ENCODE measurements around the gene NOB1.

The NOB1 gene

DNA sequence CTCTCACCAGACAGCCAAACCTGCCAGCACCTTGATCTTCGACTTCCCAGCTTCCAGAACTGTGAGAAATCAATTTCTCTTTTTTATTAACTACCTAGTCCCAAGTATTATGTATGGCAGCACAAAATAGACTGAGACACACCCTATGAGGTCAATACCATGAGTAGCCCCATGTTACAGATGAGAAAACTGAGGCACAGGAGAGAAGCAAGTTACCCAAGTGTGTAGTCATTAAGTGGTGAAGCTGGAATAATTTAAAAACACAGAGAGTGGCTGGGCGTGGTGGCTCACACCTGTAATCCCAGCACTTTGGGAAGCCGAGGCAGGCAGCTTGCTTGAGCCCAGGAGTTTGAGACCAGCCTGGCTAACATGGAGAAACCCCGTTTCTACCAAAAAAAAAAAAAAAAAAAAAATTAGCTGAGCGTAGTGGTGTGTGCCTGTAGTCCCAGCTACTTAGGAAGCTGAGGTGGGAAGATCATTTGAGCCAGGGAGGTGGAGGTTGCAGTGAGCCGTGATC is 33.2 kb downstream of the NOB1 start:
- no peak for DNase-seq (ENCODE audit: low read depth in 2 of 2)

DNA sequence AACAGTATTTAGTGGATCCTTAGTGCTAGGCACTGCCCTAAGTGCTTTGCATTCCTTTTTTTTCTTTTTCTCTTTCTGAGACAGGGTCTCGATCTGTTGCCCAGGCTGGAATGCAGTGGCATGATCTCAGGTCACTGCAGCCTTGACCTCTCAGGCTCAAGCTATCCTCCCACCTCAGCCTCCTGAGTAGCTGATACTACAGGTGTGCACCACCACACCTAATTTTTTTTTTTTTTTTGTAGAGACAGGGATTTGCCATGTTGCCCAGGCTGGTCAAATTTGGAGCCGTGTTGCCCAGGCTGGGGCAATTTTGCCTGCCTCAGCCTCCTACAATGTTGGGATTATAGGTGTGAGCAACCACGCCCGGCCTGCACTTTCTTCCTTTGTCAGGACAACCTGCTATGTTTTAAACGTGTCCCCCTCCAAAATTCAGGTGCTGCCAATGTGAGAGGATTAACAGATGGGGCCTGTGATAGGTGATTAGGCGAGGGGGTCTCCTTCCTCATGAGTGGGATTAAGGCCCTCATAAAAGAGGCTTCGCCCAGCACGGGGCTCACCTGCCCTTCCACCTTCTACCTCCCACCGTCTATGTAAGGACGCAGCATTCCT is 33.8 kb downstream of the NOB1 start:
- no peak for DNase-seq (ENCODE audit: low read depth in 2 of 2)

DNA sequence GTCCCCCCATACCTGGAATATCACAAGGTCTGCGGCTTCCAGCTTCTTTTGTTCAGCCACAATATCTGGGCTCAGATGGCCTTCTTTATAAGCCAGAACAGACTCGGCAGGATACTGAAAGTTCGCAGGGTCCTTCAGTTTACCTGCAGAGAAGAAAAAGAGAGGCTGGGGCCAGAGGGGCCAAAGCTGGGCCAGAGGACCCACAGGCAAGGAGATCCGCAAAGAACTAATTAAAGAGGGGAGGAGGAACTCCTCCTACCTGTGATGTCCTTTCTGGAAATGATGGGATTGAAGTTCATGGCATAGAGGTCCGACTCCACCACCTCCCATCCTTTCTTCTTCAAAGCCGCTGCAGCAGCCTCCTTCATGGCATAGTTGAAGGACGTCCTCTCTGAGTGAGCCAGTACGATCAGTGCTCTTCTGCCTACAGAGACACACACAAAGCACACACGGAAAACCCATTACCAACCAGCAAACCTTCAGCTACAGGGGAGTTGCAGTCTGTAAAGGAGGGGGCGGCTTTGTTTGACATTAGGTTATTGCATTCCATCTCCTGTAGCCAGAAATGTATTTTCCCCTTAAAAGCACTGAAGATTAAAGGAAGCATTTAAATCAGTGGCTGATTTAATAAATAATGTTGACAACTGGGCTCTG is 36.5 kb downstream of the NOB1 start:
- no peak for DNase-seq (ENCODE audit: low read depth in 2 of 2)

DNA sequence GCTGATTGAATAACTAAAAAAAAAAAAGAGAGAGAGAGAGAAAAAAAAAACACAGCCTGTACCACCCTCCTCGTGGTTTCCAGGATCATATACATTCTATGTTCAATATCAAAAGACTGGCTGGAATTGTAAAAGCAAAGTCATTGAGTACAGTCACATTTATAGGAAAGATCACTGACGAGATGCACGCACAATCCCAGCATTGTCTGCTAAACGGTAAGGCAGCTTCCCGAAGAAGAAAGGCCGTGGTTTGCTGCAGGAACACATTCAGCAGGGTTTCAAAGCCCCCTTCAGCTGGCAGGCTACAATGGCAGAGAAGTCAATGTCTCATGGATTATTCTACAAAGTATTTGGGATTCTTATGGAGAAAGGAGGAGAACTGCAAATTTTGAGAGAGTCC is 37.7 kb downstream of the NOB1 start:
- no peak for DNase-seq (ENCODE audit: low read depth in 2 of 2)

DNA sequence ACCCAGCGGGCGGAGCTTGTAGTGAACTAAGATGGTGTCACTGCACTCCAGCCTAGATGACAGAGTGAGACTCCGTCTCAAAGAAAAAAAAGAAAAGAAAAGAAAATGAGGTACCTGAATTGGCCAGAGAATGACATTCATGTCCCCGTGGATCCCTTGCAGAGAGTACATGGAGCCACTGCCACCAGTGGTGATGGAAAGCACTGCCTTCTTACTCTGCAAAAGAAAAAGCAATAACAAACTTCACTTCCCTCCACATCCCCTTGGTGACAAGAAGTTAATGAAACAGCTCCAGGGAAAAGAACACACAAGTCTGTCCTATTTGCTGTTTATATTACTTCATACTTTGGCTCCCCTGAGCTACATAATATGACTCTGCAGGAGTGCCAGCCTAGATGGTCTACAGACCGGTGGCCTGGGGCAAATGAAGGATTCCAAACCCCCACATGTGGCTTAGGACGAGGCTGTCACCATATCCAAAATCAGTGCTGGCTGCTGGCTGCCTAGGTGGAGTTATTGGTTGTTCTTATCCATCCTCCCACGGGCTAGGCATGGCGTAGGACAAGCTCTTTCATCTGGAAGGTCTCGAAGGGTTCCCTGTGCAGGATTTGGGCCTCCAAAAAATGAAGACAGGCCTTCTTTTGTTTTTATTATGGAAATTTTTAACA is 41.7 kb downstream of the NOB1 start:
- DNase-seq (ENCODE audit: low read depth in 2 of 2): no peak

DNA sequence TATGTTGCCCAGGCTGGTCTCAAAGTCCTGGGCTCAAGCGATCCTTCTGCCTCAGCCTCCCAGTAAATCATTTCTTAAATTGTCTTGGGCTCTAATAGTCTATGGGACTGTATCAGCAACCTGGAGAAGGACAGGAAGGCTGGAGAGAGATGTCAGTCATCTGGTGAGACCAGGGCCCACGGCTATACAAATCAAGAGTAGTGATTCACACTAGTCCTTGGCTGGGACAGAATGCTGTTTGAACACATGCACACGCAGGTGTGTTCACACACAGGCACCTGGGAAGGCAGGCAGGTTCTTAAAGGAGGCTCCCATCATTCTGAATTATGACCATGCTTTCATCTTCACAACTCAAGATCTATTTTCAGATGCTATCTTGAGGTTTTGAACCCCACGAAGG is 42.4 kb downstream of the NOB1 start:
- no peak for DNase-seq (ENCODE audit: low read depth in 2 of 2)

DNA sequence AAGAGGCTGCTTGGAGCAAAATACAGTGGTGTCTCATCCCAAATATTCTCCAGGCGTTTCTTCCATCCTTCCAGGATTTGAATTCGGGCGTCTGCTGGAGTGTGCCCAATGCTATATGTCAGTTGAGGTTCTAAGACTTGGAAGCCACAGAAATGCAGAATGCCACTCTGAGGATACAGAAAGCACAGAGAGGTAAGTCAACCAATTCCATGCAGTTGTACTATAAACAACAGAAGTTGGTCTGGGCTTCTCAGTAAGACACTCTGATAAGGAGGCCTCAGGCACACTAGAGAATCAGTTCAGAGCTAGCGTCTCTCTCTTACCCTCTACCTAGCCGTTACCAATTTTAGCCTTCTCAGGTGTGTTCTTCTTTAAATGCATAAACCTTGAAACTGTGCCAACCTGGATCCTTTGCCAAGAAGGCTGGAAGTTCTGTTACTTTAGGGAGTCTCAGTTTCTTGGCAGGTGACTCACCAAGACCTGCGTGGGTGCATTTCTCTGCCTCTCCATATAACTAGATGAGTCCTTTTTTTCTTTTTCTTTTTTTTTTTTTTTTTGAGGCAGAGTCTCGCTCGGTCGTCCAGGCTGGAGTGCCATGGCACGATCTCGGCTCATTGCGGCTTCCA is 43.5 kb downstream of the NOB1 start:
- no peak for DNase-seq (ENCODE audit: low read depth in 2 of 2)

DNA sequence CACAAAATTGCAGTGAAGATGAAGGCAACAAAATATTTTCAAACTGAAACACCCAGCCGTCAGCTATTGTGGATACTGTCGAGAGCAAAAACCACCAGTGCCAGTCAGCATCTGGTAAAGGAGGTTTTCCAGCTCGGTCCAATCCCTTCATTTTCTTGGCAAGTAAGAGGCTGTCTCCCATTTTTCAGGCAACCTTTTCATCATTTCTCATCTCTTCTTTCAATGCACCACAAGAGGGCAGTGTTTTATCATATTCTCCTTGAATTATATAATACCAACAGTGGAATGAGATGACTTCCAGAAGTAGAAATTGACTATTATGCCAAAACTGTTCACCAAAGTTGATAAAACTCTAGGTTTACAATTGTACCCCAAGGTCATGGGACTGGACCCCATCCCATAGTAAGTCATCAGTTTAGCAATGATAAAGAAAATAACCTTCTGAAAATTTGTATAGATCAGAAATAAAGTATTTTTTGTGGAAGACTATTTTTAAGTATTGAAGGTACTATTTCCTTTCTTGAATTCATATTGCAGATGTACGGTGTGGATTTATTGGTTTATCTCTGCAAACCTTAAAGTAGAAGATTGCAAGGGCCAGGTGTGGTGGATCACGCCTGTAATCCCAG is 45.2 kb downstream of the NOB1 start:
- no peak for DNase-seq (ENCODE audit: low read depth in 2 of 2)

DNA sequence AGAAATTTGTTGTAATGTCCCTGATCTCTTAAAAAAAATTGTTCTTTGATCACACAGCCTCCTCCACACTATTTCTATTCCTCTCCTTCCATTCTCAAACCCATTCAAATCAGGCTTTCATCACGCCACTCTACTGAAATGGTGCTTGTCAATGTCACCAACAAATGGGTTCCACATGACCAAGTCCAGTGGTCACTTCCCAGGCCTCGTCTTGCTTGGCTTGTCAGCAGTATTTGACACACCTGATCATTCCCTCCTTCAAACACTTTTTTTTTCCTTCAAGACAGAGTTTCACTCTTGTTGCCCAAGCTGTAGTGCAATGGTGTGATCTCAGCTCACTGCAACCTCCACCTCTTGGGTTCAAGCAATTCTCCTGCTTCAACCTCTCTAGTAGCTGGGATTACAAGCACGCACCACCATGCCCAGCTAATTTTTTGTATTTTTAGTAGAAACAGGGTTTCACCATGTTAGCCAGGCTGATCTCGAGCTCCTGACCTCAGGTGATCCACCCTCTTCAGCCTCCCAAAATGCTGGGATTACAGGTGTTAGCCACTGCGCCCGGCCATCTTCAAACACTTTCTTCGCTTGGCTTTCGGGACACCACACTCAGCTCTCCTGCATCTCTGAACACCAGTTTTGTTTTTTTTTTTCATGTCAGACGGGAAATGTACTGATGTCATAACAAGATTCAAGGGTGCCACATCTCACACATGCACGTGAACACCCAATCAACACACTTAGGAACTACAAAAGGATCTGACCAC is 46.6 kb downstream of the NOB1 start:
- DNase-seq (ENCODE audit: low read depth in 2 of 2): no peak

DNA sequence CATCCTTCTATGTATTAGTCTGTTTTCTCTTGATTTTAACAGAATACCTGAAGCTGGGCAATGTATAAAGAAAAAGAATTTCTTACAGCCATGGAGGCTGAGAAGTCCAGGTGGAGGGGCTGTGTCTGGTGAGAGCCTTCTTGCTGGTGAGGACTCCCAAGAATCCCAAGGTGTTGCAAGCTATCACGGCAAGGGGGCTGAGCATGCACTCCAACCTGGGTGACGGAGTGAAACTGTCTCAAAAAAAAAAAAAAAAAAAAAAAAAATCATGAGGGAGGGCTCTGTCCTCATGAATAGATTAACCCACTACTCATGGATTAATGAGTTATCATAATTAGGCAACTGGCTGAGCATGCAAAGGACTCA is 47.8 kb downstream of the NOB1 start:
- no peak for DNase-seq (ENCODE audit: low read depth in 2 of 2)

DNA sequence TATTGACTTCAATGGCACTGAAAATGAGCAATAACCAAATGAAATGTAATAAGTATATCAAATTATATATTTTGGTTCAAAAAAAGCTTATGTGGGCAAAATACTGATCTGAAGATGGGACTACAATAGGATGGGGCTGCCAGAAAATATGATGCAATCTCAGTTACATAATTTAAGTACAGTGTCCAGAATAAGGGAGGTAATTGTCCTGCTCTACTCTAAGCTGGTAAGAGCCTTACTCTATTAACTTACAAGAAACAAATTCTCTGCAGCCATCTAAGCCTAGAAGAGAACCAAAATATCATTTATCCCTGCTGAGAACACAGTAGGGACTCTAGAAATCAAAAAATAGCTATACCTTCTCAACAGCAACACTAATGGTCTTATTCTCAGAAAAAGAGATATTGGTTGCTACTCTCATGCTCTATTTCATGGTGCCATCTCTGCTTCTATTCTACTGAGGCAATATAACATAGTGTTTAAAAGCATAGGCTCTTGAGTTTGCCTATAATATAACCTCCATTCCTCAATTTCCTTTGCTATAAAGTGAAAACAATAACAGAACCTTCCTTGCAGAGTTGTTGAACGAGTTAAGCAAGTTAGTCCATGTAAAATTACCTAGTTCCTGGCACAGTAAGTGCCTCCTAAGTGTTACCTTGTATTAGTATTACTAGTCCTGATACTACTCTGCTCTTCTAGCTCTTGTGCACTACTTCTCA is 48.3 kb downstream of the NOB1 start:
- no peak for DNase-seq (ENCODE audit: low read depth in 2 of 2)

DNA sequence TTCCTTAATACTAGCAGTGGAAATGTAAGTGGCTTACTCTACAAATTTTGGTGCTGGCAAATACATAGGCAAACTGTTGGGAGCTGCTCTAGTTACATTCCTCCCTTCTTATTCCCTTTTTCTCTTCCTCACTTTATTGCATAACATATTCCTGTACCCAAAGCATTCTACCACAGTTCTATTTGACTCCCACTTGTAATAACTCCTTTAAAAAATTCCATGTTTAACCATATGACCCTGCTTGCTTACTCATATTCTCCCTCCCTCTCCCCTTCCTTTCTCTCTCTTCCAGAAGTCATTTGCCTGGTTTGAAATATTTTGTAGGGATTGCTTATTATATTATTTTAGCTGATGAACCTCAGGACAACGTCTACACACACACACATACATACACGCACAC is 51.1 kb downstream of the NOB1 start:
- DNase-seq (ENCODE audit: low read depth in 2 of 2): no peak

DNA sequence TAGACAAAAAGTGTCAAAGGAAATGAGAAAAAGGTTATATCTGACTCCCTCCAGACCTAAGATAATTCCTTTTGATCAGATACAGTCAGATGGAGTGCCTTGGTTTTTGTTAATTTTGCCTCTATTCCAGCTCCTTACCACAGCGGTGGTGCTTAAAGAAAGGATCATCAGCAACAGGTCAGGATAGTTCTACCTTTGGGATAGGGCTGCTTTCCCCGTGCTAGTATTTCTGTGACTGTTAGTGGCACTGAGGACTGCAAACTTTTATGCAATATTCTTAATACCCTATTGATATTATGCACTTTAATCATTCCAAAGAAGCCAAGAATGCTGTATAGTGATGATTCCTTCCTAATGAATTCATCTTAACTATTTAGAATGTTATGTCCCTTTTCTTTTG is 52.9 kb downstream of the NOB1 start:
- DNase-seq (ENCODE audit: low read depth in 2 of 2): no peak

DNA sequence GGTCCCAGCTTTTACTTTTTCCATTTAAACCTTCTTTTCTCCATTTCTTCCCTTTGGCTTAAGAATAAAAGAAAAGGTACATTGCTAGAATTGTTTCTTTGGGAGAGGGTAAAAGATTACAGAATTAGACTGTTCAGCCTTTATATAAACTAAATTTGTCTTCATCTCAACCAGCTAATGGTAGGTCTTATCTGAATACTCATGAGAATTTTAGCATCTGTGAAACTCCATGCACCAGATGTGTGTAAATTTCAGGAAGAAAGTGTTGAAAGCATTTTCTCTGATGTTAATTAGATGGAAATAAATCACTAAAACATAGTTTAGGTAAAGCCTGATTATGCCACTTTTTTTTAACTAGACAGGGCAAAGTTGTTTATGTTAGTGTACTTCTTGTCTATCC is 53.3 kb downstream of the NOB1 start:
- no peak for DNase-seq (ENCODE audit: low read depth in 2 of 2)

DNA sequence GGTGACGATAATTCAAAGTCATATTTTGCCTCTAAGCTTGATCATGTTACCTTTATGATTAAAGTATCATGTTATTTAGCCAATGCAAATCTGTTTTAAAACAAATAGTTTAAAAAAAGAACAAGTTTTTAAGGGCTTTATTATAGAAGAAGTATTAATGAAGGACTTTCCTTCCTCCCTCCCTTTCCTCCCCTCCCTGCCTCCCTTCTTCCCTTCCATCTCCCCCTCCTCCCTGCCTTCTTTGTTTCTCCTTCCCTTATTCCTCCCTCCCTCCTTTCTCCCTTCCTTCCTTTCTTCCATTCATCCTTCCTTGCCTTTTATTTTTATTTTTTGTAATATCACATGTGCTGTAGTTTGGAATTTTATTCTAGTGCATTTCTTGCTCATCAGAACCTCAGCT is 54.8 kb downstream of the NOB1 start:
- DNase-seq (ENCODE audit: low read depth in 2 of 2): no peak

DNA sequence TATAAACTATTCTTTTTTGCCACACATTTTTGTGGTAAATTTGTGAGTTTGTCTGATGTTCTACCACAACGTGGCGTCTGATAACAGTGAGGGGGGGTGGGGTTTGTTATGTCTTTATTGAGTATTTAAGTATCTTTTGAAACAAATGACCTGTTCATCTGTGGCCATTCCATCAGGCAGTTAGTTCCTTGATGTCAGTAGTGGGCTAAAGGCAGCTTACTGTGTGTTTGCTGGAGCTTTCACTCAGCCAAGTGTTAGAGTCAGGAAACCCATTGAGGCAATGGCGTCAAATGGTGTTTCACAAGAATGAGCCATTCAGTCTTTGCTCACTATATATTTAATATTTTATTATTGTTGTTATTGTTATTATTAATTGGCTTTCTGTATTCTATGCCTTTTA is 56.3 kb downstream of the NOB1 start:
- no peak for DNase-seq (ENCODE audit: low read depth in 2 of 2)

DNA sequence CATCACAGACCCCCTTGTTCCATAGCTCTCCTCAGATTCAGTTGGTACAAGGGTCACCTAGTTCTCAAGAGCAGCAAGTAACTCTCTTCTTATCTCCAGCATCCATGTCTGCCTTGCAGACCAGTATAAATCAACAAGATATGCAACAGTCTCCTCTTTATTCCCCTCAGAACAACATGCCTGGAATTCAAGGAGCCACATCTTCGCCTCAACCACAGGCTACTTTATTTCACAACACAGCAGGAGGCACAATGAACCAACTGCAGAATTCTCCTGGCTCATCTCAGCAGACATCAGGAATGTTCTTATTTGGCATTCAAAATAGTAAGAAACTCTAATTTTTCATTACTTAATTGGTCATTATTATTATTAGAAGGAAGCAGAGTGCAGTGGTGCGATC is 60.8 kb downstream of the NOB1 start:
- DNase-seq (ENCODE audit: low read depth in 2 of 2): no peak

DNA sequence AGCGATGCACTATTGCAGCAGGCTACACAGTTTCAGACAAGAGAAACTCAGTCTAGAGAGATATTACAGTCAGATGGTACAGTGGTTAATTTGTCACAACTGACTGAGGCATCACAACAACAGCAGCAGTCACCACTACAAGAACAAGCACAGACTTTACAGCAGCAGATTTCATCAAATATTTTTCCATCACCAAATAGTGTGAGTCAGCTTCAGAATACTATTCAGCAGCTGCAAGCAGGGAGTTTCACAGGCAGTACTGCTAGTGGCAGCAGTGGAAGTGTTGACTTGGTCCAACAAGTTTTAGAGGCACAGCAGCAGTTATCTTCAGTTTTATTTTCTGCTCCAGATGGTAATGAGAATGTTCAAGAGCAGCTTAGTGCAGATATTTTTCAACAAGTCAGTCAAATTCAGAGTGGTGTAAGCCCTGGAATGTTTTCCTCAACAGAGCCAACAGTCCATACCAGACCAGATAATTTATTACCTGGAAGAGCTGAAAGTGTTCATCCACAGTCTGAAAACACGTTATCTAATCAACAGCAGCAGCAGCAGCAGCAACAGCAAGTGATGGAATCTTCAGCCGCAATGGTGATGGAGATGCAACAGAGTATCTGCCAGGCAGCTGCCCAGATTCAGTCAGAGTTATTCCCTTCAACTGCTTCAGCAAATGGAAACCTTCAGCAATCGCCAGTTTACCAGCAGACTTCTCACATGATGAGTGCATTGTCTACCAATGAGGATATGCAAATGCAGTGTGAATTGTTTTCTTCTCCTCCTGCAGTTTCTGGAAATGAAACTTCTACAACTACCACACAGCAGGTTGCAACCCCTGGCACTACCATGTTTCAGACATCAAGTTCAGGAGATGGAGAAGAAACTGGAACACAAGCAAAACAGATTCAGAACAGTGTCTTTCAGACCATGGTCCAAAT is 62.5 kb downstream of the NOB1 start:
- no peak for DNase-seq (ENCODE audit: low read depth in 2 of 2)
